ENCODE data around the gene MAN1C1.
A peak's percentile ranks its signal among the peaks of the same experiment; 100 is the strongest.

MAN1C1 gene

DNA sequence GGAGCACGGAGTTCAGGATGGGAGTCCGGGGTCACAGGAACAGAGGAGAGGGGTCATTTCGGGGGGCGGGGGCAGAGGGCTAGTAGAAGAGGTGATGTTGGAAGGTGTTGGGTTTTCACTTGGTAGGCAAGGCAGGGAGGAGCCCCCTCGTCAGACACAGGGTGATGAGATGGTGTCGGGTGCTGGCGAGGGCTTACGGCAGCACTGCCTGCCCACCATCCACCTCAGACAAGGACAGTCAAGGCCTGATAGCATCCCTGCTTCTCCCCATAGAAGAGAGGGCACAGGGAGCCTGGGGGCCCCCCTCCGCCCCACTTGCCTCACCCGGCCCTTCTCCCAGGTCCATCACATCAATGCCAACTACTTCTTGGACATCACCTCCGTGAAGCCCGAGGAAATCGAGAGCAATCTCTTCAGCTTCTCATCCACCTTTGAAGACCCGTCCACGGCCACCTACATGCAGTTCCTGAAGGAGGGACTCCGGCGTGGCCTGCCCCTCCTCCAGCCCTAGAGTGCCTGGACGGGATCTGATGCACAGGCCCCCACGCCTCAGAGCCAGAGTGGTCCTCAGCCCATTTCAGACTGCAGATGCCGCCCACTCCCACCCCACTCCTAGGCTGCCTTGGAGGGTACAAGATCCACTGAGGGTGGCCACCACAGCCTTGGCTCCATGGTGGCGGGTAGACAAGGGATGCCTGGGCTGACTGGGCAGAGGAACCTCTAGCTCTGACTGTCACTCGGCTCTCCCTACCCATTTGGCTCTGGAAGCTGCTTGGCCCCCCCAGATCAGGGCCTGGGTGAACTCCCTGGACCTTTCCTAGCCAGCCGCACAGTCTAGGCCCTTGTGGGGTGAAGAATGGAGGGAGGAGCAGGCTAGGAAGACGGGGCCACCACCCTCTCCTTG is 198.9 kb downstream of the MAN1C1 start:
- Histone ChIP-seq H3K4ac (ENCODE audit: low read length) (no peak overlapping the region), H3K4me2 (ENCODE audit: insufficient read depth, low read length, poor library complexity, severe bottlenecking) (no peak overlapping the region), H3K18ac (ENCODE audit: low read length) (no peak overlapping the region), H2BK12ac (ENCODE audit: low read length) (no peak overlapping the region), H2BK120ac (ENCODE audit: low read depth, low read length) (no peak overlapping the region), H3K23ac (ENCODE audit: low read depth, low read length, poor library complexity) (peak overlapping the region; percentile 25), H3K4me3 (ENCODE audit: low read length in 2 of 2) (no peak overlapping the region), H3K79me1 (ENCODE audit: low read depth, low read length) (peaks cover 9% of the 10 kb centered on the region), H4K91ac (ENCODE audit: low read depth, low read length, poor library complexity) (no peak overlapping the region), H3K36me3 (replicated peaks in 1 of 2; ENCODE audit: control insufficient read depth in 2 of 2, insufficient read depth in 2 of 2, low read length in 2 of 2) (peaks cover 32 to 62% of the 10 kb centered on the region in 2 donors), H4K8ac (ENCODE audit: low read depth, low read length) (no peak overlapping the region), H2AFZ (ENCODE audit: low read length) (no peak overlapping the region), H3K27me3 (ENCODE audit: control insufficient read depth in 3 of 3, insufficient read depth in 3 of 3, low read depth in 1 of 3, low read length in 3 of 3) (no peaks in the 10 kb centered on the region), H3K9ac (ENCODE audit: low read depth, low read length, poor library complexity) (peak overlapping the region; percentile 15), H2AK5ac (ENCODE audit: low read depth, low read length) (no peak overlapping the region), H3K4me1 (ENCODE audit: control insufficient read depth in 2 of 2, insufficient read depth in 1 of 2, low read depth in 1 of 2, low read length in 2 of 2) (peaks cover 6 to 10% of the 10 kb centered on the region in 2 donors), H3K9me3 (replicated peaks in 1 of 2; ENCODE audit: control insufficient read depth in 2 of 2, insufficient read depth in 1 of 2, low read depth in 1 of 2, low read length in 2 of 2) (no peaks in the 10 kb centered on the region), H2BK5ac (ENCODE audit: low read length) (no peak overlapping the region), H3K14ac (ENCODE audit: low read length) (peak overlapping the region; percentile 4), H2BK15ac (ENCODE audit: low read length) (no peak overlapping the region), H3K27ac (replicated peaks; ENCODE audit: low read length) (no peak overlapping the region)
- WGBS, 2 donors (ENCODE audit: extremely low coverage in 2 of 2, insufficient read length in 2 of 2, insufficient replicate concordance in 1 of 2), result no CpG with 5 or more reads among the region's 24 CpGs
- DNase-seq (ENCODE audit: low spot score), result no peak

DNA sequence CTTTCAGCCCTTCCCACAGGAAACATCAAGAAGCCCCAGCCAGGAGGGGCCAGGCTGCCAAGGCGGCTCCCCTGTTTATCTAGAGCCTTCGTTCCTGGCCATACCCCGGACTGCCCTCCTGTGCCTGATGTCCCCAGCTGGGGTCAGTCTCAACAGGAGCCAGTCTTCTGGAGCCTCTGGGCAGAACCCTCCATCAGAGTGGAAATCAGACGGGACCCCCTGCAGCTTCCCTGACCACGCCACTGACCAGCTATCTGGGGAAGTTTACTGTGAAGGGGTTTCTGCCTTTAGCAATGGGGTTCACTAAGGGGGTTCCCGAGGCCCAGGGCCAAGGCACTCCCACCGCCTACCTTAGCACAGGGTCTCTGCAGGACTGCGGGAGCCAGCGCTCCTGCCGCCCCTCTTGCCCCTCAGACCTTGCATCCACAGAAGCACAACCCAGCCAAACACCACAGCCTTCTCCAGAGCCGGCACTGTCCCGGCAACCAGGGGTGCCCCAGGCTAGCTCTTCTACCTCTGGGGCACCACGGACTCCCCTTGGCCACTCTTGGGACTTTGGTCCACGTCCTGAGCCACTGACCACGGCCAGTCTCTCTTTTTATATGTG is 199.6 kb downstream of the MAN1C1 start:
- no CpG with 5 or more reads among the region's 15 CpGs for WGBS, 2 donors (ENCODE audit: extremely low coverage in 2 of 2, insufficient read length in 2 of 2, insufficient replicate concordance in 1 of 2)
- H3K4me1 ChIP-seq (ENCODE audit: control insufficient read depth in 2 of 2, insufficient read depth in 1 of 2, low read depth in 1 of 2, low read length in 2 of 2), result peaks cover 10 to 16% of the 10 kb centered on the region in 2 donors

DNA sequence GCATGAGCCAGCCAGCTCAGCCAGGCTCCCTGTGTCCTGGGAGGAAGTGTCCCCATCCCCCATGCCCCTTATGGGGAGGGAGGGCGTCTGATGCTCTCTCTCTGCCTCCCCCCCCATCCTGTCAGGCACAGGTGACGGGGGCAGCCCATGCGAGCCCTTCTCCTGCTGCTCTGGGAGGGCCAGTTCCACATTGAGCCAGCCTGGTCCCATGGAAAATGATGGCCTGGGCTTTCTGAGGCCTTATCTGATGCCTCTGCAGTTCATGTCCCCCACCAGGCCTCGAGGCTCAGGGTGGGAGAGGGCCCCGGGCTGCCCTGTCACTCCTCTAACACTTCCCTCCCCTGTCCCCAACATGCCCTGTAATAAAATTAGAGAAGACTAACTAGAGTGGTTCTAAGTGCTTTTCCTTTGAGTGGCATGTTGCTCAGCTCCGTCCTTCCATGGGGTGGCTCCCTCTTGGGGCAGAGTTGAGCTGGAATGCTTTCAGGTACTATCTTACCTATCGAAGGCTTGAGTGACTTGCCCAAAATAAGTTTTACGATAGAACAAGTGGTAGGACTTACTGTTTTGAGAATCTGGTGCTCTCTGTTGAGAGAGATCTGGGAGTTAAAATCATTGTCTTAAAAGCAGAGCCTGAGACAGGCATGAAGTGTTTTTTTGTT is 201.4 kb downstream of the MAN1C1 start:
- peaks cover 20 to 42% of the 10 kb centered on the region in 2 donors for H3K36me3 ChIP-seq (replicated peaks in 1 of 2; ENCODE audit: control insufficient read depth in 2 of 2, insufficient read depth in 2 of 2, low read length in 2 of 2)
- H3K27ac ChIP-seq (replicated peaks; ENCODE audit: low read length), result no peak overlapping the region
- no peak overlapping the region for H3K9ac ChIP-seq (ENCODE audit: low read depth, low read length, poor library complexity)
- H3K4me3 ChIP-seq (ENCODE audit: low read length in 2 of 2), result no peak overlapping the region
- H3K18ac ChIP-seq (ENCODE audit: low read length), result no peak overlapping the region
- no peak overlapping the region for H2AK5ac ChIP-seq (ENCODE audit: low read depth, low read length)
- H2AFZ ChIP-seq (ENCODE audit: low read length), result no peak overlapping the region
- H2BK120ac ChIP-seq (ENCODE audit: low read depth, low read length), result no peak overlapping the region
- H3K9me3 ChIP-seq (replicated peaks in 1 of 2; ENCODE audit: control insufficient read depth in 2 of 2, insufficient read depth in 1 of 2, low read depth in 1 of 2, low read length in 2 of 2), result no peaks in the 10 kb centered on the region
- no peak overlapping the region for H4K91ac ChIP-seq (ENCODE audit: low read depth, low read length, poor library complexity)
- no peaks in the 10 kb centered on the region for H3K27me3 ChIP-seq (ENCODE audit: control insufficient read depth in 3 of 3, insufficient read depth in 3 of 3, low read depth in 1 of 3, low read length in 3 of 3)
- no peak overlapping the region for H2BK15ac ChIP-seq (ENCODE audit: low read length)
- no peak overlapping the region for H4K8ac ChIP-seq (ENCODE audit: low read depth, low read length)
- H3K23ac ChIP-seq (ENCODE audit: low read depth, low read length, poor library complexity), result no peak overlapping the region
- DNase-seq (ENCODE audit: low spot score), result no peak
- no peak overlapping the region for H3K14ac ChIP-seq (ENCODE audit: low read length)
- no peak overlapping the region for H3K4ac ChIP-seq (ENCODE audit: low read length)
- peaks cover 10 to 18% of the 10 kb centered on the region in 2 donors for H3K4me1 ChIP-seq (ENCODE audit: control insufficient read depth in 2 of 2, insufficient read depth in 1 of 2, low read depth in 1 of 2, low read length in 2 of 2)
- no peak overlapping the region for H2BK5ac ChIP-seq (ENCODE audit: low read length)
- H2BK12ac ChIP-seq (ENCODE audit: low read length), result no peak overlapping the region
- H3K4me2 ChIP-seq (ENCODE audit: insufficient read depth, low read length, poor library complexity, severe bottlenecking), result no peak overlapping the region
- WGBS, 2 donors (ENCODE audit: extremely low coverage in 2 of 2, insufficient read length in 2 of 2, insufficient replicate concordance in 1 of 2), result no CpG with 5 or more reads among the region's 8 CpGs
- H3K79me1 ChIP-seq (ENCODE audit: low read depth, low read length), result peaks cover 10% of the 10 kb centered on the region

More for the DNA sequence above, 199.6 kb downstream of the MAN1C1 start:
- H4K8ac ChIP-seq (ENCODE audit: low read depth, low read length), result no peak overlapping the region
- H3K18ac ChIP-seq (ENCODE audit: low read length), result no peak overlapping the region
- H2AFZ ChIP-seq (ENCODE audit: low read length), result no peak overlapping the region
- no peak overlapping the region for H4K91ac ChIP-seq (ENCODE audit: low read depth, low read length, poor library complexity)
- no peak for DNase-seq (ENCODE audit: low spot score)
- no peak overlapping the region for H3K4me2 ChIP-seq (ENCODE audit: insufficient read depth, low read length, poor library complexity, severe bottlenecking)
- H3K36me3 ChIP-seq (replicated peaks in 1 of 2; ENCODE audit: control insufficient read depth in 2 of 2, insufficient read depth in 2 of 2, low read length in 2 of 2), result peaks cover 27 to 57% of the 10 kb centered on the region in 2 donors
- H3K27ac ChIP-seq (replicated peaks; ENCODE audit: low read length), result no peak overlapping the region
- no peak overlapping the region for H2BK15ac ChIP-seq (ENCODE audit: low read length)
- H3K4me3 ChIP-seq (ENCODE audit: low read length in 2 of 2), result no peak overlapping the region
- H3K9me3 ChIP-seq (replicated peaks in 1 of 2; ENCODE audit: control insufficient read depth in 2 of 2, insufficient read depth in 1 of 2, low read depth in 1 of 2, low read length in 2 of 2), result no peaks in the 10 kb centered on the region
- no peak overlapping the region for H3K4ac ChIP-seq (ENCODE audit: low read length)
- H3K14ac ChIP-seq (ENCODE audit: low read length), result no peak overlapping the region
- no peak overlapping the region for H2BK12ac ChIP-seq (ENCODE audit: low read length)
- H2AK5ac ChIP-seq (ENCODE audit: low read depth, low read length), result no peak overlapping the region
- H3K9ac ChIP-seq (ENCODE audit: low read depth, low read length, poor library complexity), result no peak overlapping the region
- H2BK120ac ChIP-seq (ENCODE audit: low read depth, low read length), result no peak overlapping the region
- H3K79me1 ChIP-seq (ENCODE audit: low read depth, low read length), result peaks cover 13% of the 10 kb centered on the region
- H3K23ac ChIP-seq (ENCODE audit: low read depth, low read length, poor library complexity), result peak overlapping the region; percentile 25
- no peaks in the 10 kb centered on the region for H3K27me3 ChIP-seq (ENCODE audit: control insufficient read depth in 3 of 3, insufficient read depth in 3 of 3, low read depth in 1 of 3, low read length in 3 of 3)
- H2BK5ac ChIP-seq (ENCODE audit: low read length), result no peak overlapping the region

DNA sequence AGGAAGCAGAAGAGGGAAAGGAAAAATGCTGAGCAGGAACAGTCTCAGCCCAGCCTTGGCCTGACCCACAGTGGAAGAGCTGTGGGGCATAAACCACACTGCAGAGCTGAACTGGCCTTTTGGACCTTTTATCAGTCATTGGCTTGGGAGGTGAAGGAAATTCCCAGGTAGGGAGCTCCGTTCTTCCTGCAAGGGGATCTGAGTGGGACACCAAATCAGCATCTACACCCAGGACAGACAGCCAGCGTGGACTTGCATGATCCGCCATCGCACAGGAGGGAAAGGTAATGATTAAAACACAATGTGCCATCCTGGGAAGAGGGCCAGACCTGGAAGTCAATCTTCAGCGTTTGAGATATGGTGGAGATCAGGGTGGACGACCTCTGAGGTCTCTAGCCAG is 202.0 kb downstream of the MAN1C1 start:
- no peak overlapping the region for H2AK5ac ChIP-seq (ENCODE audit: low read depth, low read length)
- peaks cover 10 to 18% of the 10 kb centered on the region in 2 donors for H3K4me1 ChIP-seq (ENCODE audit: control insufficient read depth in 2 of 2, insufficient read depth in 1 of 2, low read depth in 1 of 2, low read length in 2 of 2)
- no peak overlapping the region for H2BK15ac ChIP-seq (ENCODE audit: low read length)
- no peak overlapping the region for H4K91ac ChIP-seq (ENCODE audit: low read depth, low read length, poor library complexity)
- H3K4me3 ChIP-seq (ENCODE audit: low read length in 2 of 2), result peak overlapping the region in 1 of 2 donors; percentile 93
- no peak overlapping the region for H4K8ac ChIP-seq (ENCODE audit: low read depth, low read length)
- no peak overlapping the region for H2BK120ac ChIP-seq (ENCODE audit: low read depth, low read length)
- no peak overlapping the region for H3K18ac ChIP-seq (ENCODE audit: low read length)
- no peak overlapping the region for H3K23ac ChIP-seq (ENCODE audit: low read depth, low read length, poor library complexity)
- H3K9ac ChIP-seq (ENCODE audit: low read depth, low read length, poor library complexity), result peak overlapping the region; percentile 34
- H2BK5ac ChIP-seq (ENCODE audit: low read length), result no peak overlapping the region
- H3K9me3 ChIP-seq (replicated peaks in 1 of 2; ENCODE audit: control insufficient read depth in 2 of 2, insufficient read depth in 1 of 2, low read depth in 1 of 2, low read length in 2 of 2), result no peaks in the 10 kb centered on the region
- H3K4ac ChIP-seq (ENCODE audit: low read length), result no peak overlapping the region
- WGBS, 2 donors (ENCODE audit: extremely low coverage in 2 of 2, insufficient read length in 2 of 2, insufficient replicate concordance in 1 of 2), result no CpG with 5 or more reads among the region's 6 CpGs
- peaks cover 15 to 42% of the 10 kb centered on the region in 2 donors for H3K36me3 ChIP-seq (replicated peaks in 1 of 2; ENCODE audit: control insufficient read depth in 2 of 2, insufficient read depth in 2 of 2, low read length in 2 of 2)
- H3K14ac ChIP-seq (ENCODE audit: low read length), result no peak overlapping the region
- peak overlapping the region; percentile 77 for H3K4me2 ChIP-seq (ENCODE audit: insufficient read depth, low read length, poor library complexity, severe bottlenecking)
- no peak overlapping the region for H2BK12ac ChIP-seq (ENCODE audit: low read length)
- DNase-seq (ENCODE audit: low spot score), result no peak
- no peak overlapping the region for H3K27ac ChIP-seq (replicated peaks; ENCODE audit: low read length)
- no peak overlapping the region for H2AFZ ChIP-seq (ENCODE audit: low read length)
- no peaks in the 10 kb centered on the region for H3K27me3 ChIP-seq (ENCODE audit: control insufficient read depth in 3 of 3, insufficient read depth in 3 of 3, low read depth in 1 of 3, low read length in 3 of 3)
- H3K79me1 ChIP-seq (ENCODE audit: low read depth, low read length), result peaks cover 7% of the 10 kb centered on the region
